Neural progenitor cell (in vitro differentiated cells): ENCODE measurements around the gene EDN2.

Source experiments
- CTCF ChIP-seq: fragments of 200-600 bp; sonication (generic); IDR thresholded peaks from 2 replicates; pipeline ENCODE4 v1.5.1; 2017; ENCODE audit warnings: antibody characterized with exemption, mild to moderate bottlenecking
- EZH2phosphoT487 ChIP-seq: fragments of 200-600 bp; sonication (generic); IDR thresholded peaks from 2 replicates; pipeline ENCODE4 v1.6.1; 2017; ENCODE audit warnings: antibody characterized with exemption

- no peak for TF ChIP-seq CTCF
- no peak for TF ChIP-seq EZH2phosphoT487
Observed at GRCh38 chr1:41468122-41468762, 16.2 kb downstream of the EDN2 start.
